Stimulated activated CD4-positive, alpha-beta T cell treated with anti-CD3 and anti-CD28 coated beads, Interleukin-2, amount 100 ng/mL, for 48 hours (primary cell): ENCODE results near the gene PAPSS2.
"Not testable (repeated sequence)": the region's sequence is repeated elsewhere in the genome, so short reads cannot be mapped to it uniquely, and the experiment has no call there.

Experiments used
- DNase-seq, 2 donors: peaks; one replicate each; pipeline ENCODE4 v3.0.0-alpha.2; 2020

Gene PAPSS2

DNA sequence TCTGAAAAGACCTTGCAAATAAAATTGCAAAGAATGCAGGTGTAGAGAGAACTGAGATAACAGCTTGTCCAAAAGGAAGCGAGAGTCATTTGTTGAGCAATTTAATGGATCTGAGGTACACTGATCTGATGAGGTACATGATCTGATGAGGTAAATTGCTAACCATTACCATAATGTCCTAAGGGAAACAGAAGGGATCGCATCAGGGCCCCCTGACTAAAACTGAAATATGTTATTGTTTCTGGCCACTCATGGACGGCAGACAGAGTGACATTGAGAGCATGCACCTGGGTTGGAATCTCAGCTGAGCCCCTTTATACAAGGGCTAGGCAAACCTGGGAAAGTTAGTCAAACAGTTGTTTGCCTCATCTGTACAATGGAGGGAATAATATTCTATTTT lies 15.8 kb upstream of the PAPSS2 start:
- no peak for DNase-seq

DNA sequence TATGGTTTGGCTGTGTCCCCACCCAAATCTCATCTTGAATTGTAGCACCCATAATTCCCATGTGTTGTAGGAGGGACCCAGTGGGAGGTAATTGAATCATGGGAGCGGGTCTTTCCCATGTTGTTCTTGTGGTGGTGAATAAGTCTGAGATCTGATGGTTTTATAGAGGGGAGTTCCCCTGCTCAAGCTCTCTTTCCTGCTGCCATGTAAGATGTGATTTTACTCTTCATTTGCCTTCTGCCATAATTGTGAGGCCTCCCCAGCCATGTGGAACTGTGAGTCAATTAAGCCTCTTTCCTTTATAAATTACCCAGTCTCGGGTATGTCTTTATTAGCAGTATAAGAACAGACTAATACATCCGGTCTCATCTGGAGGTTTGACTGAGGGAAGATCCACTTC lies 15.2 kb upstream of the PAPSS2 start:
- DNase-seq, result not testable (repeated sequence)

DNA sequence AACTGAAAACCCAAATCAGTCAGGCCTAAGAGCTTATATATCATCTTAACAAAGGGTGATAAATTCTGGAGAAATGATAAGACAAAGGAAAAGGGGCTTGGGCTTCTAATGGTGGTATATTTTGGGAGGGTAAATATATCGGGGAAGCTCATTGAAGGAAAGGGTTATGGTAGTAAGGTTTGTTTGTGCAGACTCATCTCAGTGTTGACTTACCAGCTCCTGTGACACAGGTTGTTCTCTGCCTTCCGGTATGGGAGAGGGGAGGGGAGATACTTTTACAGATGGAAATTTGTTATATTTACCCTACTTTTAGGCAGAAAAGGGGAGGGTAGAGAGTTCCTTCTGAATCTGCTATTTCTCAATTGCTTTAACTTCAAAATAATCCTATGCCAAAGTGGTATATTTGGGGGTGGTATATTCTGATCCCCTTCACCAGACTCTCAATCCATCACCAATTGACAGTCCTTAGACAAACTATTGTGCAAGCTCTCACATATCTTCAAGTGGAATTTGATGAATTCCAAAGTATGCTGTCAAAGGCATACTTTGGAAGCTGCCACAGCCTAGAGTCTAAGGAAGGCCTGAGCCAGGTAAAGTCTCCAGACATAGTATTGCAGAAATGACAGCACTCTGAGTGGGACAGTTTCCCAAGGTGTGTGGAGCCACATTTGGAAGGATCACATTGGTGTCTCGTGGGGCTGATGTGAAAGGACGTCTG lies 13.3 kb upstream of the PAPSS2 start:
- DNase-seq, result no peak

DNA sequence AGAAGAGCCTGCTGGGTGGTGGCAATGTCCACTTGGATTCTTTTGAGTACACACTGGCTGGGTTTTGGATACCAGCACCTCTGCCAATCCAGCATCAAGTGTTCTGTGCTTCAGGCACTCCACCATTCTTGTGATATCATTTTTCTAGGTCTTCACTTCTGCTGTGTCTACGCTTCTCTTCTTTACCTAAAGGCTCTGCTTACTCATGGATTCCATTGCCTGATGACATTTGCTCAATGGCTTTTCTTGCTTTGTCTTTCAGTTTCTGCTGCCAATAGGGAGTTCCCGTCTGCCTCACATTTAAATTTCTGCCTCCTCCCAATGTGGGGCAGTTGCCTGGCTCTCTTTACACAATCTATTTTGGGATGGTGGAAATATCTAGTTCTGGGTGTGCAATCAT lies 12.7 kb upstream of the PAPSS2 start:
- no peak for DNase-seq

- no peak for DNase-seq
These were observed 8.7 kb upstream of the PAPSS2 start for GRCh38 chr10:87650838-87651589.

DNA sequence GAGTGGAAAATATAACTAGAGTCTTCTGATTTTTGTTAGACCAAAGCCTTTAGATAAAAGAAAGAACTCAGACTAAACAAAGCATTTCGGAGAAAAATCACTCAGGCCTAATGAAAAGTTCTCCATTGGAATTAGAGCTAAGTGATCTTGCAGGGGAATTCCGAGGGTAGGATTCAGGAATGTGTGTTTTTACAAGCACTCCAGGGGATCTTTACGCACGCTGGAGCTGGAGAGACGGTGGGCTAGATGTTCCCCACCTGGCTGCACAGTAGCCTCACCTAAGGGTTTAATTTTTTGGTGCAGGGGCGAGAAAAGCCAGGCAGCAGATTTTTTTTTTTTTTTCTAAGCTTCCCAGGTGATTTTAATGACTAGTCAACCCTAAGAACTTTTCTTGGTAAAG lies 7.9 kb upstream of the PAPSS2 start:
- DNase-seq, result no peak

DNA sequence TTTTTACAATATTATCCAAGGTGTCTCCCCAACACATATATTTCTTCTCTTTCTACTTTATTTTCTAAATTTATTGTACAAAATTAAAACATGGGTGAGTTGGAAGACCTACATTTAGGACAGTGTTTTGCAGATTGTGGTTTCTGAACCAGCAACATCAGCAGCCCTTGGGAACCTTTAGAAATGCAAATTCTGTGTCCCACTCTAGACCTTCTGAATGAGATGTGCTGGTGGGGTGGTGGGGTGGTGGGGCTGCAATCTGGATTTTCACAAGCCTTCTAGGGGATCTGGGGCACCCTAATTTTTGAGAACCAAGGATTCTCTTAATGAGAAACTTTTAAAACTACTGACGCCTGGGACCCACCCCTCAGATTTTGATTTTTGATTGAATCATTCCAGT lies 7.4 kb upstream of the PAPSS2 start:
- DNase-seq, result no peak

GRCh38 chr10:87654212-87654611 lies 5.5 kb upstream of the PAPSS2 start:
- no peak for DNase-seq

DNA sequence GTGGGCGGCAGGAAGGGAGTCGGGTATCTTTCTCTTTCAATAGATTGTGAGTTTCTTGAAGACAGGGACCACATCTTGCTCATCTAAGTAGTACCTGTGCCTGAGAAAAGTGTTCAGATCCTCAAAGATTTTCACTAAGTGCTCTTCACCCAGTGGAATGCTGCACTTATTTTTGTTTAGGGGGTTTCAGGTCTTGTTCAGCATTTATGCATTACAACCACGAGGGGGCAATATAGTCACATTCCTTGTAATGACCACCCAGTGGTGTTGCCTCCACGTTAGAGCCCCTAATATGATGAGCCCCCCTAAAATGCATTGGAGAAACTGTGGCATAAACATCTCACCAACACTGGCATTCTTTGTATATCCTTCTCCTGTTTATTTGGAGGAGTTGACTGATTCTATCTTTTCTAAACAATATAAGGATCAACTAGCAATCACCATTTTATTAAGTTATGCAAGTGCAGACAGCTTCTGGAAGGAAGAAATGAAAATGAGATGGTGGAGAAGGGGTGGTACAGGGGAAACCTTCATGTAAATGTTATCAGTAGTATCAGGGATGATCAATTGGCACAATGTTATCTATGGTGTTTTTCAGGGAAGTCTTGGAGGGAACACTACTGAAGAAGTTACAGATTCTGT lies 3.1 kb upstream of the PAPSS2 start:
- no peak for DNase-seq

- no peak for DNase-seq
These were observed 2.3 kb upstream of the PAPSS2 start for GRCh38 chr10:87657371-87657770.

DNA sequence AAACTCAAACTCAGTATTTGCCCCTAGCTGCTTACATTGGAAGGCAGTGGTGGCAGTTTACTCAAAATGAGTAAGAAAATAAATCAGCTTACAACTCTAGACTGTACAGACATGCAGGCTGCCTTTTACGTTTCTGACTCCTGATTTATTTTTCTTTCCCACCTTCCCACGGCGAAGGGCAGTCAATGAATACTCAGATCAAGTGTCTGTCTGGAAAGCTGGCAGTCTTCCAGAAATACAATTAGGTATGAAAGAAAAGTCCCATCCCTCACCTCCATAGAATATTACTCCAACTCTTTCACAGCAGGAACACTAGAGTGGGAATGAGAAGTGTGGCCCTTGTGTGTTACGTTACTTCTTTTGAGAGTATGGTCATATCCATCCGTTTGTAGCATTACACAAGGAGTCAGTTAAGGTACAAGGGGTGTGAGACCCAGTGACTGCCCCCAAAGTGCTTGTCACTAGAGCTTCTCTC lies 1.3 kb upstream of the PAPSS2 start:
- DNase-seq, result no peak

DNA sequence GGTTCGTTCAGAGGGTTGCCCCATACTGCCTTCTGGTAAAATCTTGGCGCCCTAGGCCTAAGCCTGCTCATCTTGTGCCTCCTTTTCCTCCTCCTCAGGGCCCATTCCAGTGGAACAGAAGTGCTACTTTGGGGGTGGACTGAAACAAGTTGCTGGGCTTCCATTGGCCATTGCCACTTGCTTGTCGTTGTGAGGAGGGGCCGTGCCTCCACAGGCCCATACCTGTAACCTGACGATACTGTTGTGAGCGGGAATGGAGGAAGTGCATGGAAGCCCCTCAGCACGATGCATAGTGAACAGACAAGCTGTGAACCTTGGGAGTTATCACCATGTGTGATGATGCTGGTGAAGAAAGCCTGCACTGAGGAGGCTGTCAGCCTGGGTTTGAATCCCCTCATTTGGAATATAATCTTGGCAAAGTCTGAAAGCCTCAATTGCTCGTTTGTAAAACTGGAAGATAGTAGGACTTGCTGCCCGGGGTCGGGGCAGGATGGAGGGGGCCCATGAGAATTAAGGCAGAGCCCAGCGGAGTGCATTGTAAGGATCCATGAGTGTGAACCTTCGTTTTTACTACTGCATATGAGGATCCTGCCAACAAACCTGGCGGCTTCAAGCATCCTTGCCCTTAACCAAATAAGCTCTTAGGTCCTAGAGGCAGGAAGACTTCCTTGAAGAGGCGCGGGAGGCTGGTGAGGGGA lies 671 bp upstream of the PAPSS2 start:
- DNase-seq, result no peak

- no peak for DNase-seq
These were observed 931 bp downstream of the PAPSS2 start for GRCh38 chr10:87660484-87661133.

DNA sequence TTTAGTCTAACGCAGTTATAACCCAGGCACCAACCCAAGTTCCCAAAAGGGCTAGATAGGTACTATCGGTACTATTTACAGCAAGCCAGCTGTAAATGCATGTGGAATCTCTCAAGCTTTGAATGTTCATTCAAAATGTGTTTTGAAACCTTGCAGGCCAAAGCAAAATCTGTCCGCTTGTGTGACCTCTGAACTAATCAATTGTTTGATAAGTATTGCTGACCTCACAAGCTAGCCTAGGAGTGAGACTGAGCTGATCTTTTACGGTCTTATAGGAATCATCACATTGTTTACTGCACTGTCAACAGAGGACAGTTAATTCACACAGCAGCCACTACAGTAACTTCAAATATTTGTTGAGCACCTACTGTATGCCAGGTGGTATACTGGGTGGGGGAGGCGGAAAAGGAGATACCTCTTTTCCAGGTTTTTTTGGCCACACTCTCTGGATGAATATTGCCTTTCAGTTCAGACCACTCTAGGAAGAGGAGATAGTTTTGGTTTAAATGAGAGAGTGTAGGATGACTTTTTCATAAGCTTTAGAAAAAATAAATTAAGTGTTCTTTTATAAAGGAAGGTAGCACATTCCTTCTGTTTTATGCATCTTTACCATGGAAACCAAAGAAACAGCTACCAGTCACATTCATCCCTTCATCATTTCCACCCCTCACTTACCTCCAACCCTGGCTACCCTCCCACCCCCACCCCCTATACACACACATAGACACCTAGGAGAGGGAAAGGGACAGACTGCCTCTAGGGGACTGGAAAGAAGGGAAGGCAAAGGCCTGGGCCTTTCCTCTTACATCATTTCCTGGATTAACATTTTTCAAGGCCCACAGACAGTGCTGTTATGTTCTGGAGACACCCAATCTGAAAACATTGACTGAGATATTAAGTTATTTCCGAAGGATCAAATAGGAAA lies 2.4 kb downstream of the PAPSS2 start:
- DNase-seq, result no peak

DNA sequence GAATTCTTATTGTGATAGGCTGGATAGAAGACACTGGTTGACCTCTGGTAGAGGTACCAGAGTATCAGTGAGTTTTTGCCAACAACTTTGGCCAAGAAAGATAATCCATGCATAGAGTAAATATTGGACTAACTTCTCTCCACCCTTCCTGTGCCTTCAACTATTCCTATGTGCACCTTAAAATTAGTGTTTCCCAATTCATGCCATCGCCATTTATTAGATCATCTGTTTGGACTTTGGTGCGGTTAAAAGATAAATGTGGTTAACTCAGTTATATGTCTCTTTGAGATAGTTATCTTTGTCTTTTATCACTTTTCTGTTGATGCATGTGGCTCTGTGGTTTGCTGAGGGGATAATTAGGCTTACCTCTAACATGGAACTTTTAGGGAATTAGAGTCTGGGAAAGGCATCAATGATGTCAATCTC lies 4.6 kb downstream of the PAPSS2 start:
- no peak for DNase-seq

DNA sequence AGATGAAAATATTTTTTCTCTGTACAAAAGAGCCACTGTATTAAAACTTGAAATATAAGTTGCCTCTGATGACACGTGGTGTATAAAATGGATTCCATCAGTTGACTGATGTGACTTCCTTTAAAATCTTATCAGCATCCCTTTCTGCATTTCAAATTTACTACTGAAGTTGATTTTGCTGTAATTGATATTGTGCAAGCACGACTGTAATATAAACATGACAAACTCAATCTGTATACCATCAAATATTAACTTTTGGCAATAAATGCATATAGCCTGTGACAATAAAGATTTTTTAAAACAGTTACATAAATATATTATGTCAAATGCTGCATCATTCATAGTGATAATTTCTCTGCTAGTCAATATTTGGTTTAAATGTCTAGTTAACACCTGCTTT lies 7.8 kb downstream of the PAPSS2 start:
- DNase-seq, result no peak

GRCh38 chr10:87668324-87669074 lies 8.8 kb downstream of the PAPSS2 start:
- no peak for DNase-seq

DNA sequence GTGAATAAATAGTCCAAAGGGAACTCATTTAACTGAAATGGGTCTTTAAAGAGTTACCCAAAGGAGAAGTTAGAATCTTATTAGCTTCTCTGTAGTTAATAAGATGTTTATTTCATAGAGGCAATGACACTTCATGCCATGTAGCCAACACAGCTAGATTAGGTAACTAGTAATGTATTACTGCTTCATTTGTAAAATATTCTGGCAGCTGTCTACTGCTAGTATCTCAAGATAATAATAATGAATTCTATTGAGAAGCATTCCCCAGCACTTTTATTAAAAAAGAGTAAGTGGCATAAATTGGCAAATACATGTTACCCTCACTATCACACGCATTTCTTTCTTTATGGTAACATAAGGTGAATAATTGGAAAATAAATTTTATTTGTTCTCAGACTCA lies 10.1 kb downstream of the PAPSS2 start:
- DNase-seq, result no peak

DNA sequence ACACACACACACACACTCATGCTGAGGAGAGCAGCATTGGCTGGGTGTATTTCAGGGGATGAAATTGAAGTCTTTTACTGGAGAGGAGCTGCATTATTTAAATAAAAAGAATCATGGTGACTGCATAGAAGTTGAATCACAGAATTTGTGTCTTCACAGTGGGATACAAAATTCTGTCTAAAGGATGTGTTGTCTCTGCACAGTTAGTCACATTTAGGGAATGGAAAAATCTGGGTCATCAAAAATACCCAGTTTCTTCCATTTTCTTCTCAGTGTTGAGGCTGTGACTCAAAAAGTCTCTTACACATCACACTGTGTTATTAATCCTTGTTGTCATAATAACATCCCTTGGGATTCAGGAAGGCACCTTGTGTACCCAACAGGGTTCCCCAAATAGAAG lies 10.9 kb downstream of the PAPSS2 start:
- DNase-seq, result no peak

DNA sequence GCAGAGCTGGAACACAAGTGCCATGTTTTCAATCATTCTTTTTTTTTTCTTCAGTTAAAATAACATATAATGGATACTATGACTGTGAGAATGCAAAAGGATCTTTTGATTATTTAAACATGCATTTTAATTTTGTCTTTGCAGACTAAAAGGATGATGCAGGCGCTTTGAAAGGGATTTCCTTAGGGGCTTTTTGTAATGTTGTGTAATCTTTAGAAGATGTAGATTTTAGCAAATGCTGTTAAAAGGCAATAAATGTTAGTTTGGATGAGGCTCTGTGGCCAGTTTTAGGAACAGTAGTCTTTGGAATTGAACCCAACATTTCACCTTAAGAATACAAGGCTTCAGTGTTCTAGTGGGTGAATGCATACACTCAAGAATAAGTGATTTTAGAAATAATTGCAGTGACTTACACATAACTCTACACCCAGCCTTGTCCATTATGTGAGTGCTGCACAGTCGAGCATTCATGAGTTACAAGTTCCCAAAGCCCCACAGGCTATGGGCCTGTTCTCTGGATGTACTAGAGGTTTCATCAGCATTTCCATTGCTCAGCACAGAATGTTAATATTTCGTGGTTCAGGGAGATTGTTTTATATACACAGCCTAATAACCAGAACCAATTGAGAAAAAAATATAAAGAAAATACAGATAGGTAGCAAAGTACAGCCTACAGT lies 11.6 kb downstream of the PAPSS2 start:
- no peak for DNase-seq
